Left lobe of liver (tissue), 2 donors: ENCODE results near the gene RING1. TPM values are rescaled to one million over a fixed set of nuclear protein-coding genes. Genes with fewer than 3 reads are reported as not detected.

ENCODE experiments used
- ATAC-seq: fragments of 200-7000 bp; cut with Tn5 transposase; one replicate; pipeline ENCODE4 v1.9.1; 2020; ENCODE audit warnings: mild to moderate bottlenecking, moderate library complexity
- DNase-seq: peaks from one replicate; pipeline ENCODE4 v3.0.0-alpha.2; 2020; ENCODE audit warnings: low spot score
- total RNA-seq: library from RNA; stranded (reverse); gene quantifications from one replicate; pipeline ENCODE4 v1.2.1, GENCODE V29; 2021
- donor health status: DM: no; HTN: no; CAD: no; lungs with moderate emphysema.
- donor health status: DM: no; HTN: yes; CAD: no.

RING1 gene
- 19.2 TPM for total RNA-seq

GRCh38 chr6:33208091-33208967, at the start of gene RING1:
RING1 (plus strand) TSS chr6:33208500; CDS start chr6:33208823, 323 bp downstream.
- DNase-seq (peak; percentile 85), ATAC-seq (peak; percentile 73)

GRCh38 chr6:33160096-33160495, 48.2 kb upstream of the RING1 start:
- DNase-seq = no peak
- ATAC-seq = no peak

GRCh38 chr6:33160728-33161344, 47.5 kb upstream of the RING1 start:
- peak; percentile 17 for ATAC-seq
- DNase-seq = no peak

- ATAC-seq (peak; percentile 98), DNase-seq (peak; percentile 74)
These were observed 46.7 kb upstream of the RING1 start for GRCh38 chr6:33161354-33162331.

- no peak for ATAC-seq
- DNase-seq = no peak
These were observed 44.8 kb upstream of the RING1 start for GRCh38 chr6:33163540-33163939.

GRCh38 chr6:33164176-33164575, 44.1 kb upstream of the RING1 start:
- no peak for ATAC-seq
- no peak for DNase-seq

GRCh38 chr6:33164665-33165373, 43.5 kb upstream of the RING1 start:
- ATAC-seq = no peak

GRCh38 chr6:33165581-33166258, 42.6 kb upstream of the RING1 start:
- DNase-seq (no peak), ATAC-seq (no peak)

More at GRCh38 chr6:33164665-33165373, 43.5 kb upstream of the RING1 start:
- DNase-seq = no peak

- DNase-seq = no peak
- ATAC-seq = no peak
These were observed 41.9 kb upstream of the RING1 start for GRCh38 chr6:33166363-33166762.

- ATAC-seq = no peak
- no peak for DNase-seq
These were observed 41.5 kb upstream of the RING1 start for GRCh38 chr6:33166811-33167210.

GRCh38 chr6:33167374-33168283, 40.7 kb upstream of the RING1 start:
- no peak for ATAC-seq
- no peak for DNase-seq

GRCh38 chr6:33168284-33168601, 40.1 kb upstream of the RING1 start:
- DNase-seq (no peak), ATAC-seq (no peak)

- no peak for ATAC-seq
- no peak for DNase-seq
These were observed 39.7 kb upstream of the RING1 start for GRCh38 chr6:33168639-33169038.

- DNase-seq (no peak), ATAC-seq (no peak)
These were observed 38.8 kb upstream of the RING1 start for GRCh38 chr6:33169291-33170175.

GRCh38 chr6:33170176-33171015, 37.9 kb upstream of the RING1 start:
- DNase-seq (no peak), ATAC-seq (no peak)

GRCh38 chr6:33171016-33171879, 37.1 kb upstream of the RING1 start:
- ATAC-seq = no peak
- no peak for DNase-seq
